MM.1S (cell line): ENCODE results near the gene RAMP1.

Experiments used
- DNase-seq: peaks from one replicate; pipeline ENCODE4 v3.0.0-alpha.2; 2015
- H2AFZ ChIP-seq: fragments of 300-600 bp; sonication (generic); 2 replicates; pipeline ENCODE4 v1.6.0; 2016; ENCODE audit warnings: antibody characterized with exemption, low read length
- H3F3A ChIP-seq: fragments of 300-600 bp; sonication (generic); 2 replicates; pipeline ENCODE4 v1.6.1; 2016; ENCODE audit warnings: mild to moderate bottlenecking, antibody characterized with exemption, low read length, moderate library complexity, mixed read lengths; ENCODE audit not compliant: insufficient read depth
- H3K27ac ChIP-seq: fragments of 300-600 bp; sonication (generic); 2 replicates; pipeline ENCODE4 v1.5.1; 2016; ENCODE audit warnings: mild to moderate bottlenecking, low read length
- H3K27me3 ChIP-seq: fragments of 300-600 bp; sonication (generic); replicated peaks from 2 replicates; pipeline ENCODE4 v1.6.0; 2016; ENCODE audit warnings: low read length; ENCODE audit not compliant: insufficient read depth
- H3K36me3 ChIP-seq: fragments of 300-600 bp; sonication (generic); replicated peaks from 2 replicates; pipeline ENCODE4 v1.6.1; 2016; ENCODE audit warnings: mild to moderate bottlenecking, low read length, mixed read lengths; ENCODE audit not compliant: insufficient read depth
- H3K4me1 ChIP-seq: fragments of 300-600 bp; sonication (generic); 2 replicates; pipeline ENCODE4 v1.6.1; 2016; ENCODE audit warnings: low read length, mixed read lengths
- H3K4me2 ChIP-seq: fragments of 300-600 bp; sonication (generic); 2 replicates; pipeline ENCODE4 v1.6.0; 2016; ENCODE audit warnings: low read depth, low read length
- H3K4me3 ChIP-seq: fragments of 300-600 bp; sonication (generic); 2 replicates; pipeline ENCODE4 v1.5.1; 2016; ENCODE audit warnings: low read length, mixed read lengths
- H3K79me2 ChIP-seq: fragments of 300-600 bp; sonication (generic); 2 replicates; pipeline ENCODE4 v1.6.1; 2016; ENCODE audit warnings: mixed run types, low read length, mixed read lengths
- H3K9ac ChIP-seq: fragments of 300-600 bp; sonication (generic); 2 replicates; pipeline ENCODE4 v1.6.1; 2016; ENCODE audit warnings: low read length, mixed read lengths
- H3K9me2 ChIP-seq: fragments of 300-600 bp; sonication (generic); replicated peaks from 2 replicates; pipeline ENCODE4 v1.6.1; 2016; ENCODE audit warnings: mild to moderate bottlenecking, low read length, mixed read lengths; ENCODE audit not compliant: insufficient read depth
- H3K9me3 ChIP-seq: fragments of 300-600 bp; sonication (generic); replicated peaks from 2 replicates; pipeline ENCODE4 v1.6.1; 2016; ENCODE audit warnings: mild to moderate bottlenecking, low read length, mixed read lengths; ENCODE audit not compliant: insufficient read depth
- H4K20me1 ChIP-seq: fragments of 300-600 bp; sonication (generic); 2 replicates; pipeline ENCODE4 v1.6.1; 2016; ENCODE audit warnings: mild to moderate bottlenecking, low read length, moderate library complexity, mixed read lengths; ENCODE audit not compliant: insufficient read depth
- CTCF ChIP-seq: fragments of 300-600 bp; sonication (generic); IDR thresholded peaks from 2 replicates; pipeline ENCODE4 v1.5.1; 2016; ENCODE audit warnings: antibody characterized with exemption, low read length, mixed read lengths
- EZH2 ChIP-seq: fragments of 300-600 bp; sonication (generic); optimal IDR thresholded peaks from 2 replicates; pipeline ENCODE3; 2017; ENCODE audit warnings: low read depth, mild to moderate bottlenecking, antibody characterized with exemption, low read length, mixed read lengths
- EZH2phosphoT487 ChIP-seq: fragments of 300-600 bp; sonication (generic); IDR thresholded peaks from 2 replicates; pipeline ENCODE4 v1.6.1; 2018; ENCODE audit warnings: antibody characterized with exemption, low read length

Gene RAMP1

DNA sequence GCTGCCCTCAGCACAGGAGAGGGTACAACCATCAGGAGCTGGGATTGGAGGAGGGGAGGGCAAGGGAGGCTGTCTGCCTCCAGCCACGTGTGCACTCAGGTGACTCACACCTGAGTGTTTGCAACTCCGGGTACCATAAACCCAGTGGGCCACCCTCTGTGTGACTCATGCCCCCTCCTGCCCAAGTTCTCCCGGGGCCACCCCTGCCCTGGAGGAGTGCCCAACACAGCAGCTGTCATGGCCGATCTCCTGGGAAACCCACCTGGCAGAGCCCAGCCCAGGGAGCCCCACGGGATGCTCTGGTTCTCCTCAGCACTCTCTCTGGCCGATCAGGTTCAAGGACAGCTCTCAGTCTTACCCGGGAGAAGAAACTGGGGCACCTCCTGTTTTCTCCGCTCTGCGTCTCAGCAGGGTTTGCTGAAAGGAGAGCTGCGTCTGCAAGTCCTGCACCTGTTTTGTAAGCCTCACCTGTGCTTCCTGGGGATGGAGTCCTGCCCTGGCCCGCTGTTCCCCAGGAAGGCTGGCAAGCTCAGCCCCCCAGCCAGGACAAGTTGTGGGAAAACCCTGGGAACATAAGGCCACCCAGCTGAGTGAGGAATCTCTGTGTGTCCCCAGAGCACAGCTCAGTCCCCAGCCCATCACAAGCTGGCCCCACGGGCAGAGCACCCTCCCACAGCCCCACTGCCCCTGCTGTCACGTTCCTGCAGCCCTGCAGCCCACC lies 63.4 kb downstream of the RAMP1 start:
- H3K9ac ChIP-seq, result peak overlapping the region; percentile 47; the same call in 1 of the 2 replicates
- peak overlapping the region; percentile 76 for H2AFZ ChIP-seq
- no peak for TF ChIP-seq EZH2phosphoT487
- no peak for TF ChIP-seq CTCF
- TF ChIP-seq EZH2, result no peak
- H3F3A ChIP-seq, result peaks cover 20% of the 10 kb centered on the region
- no peaks in the 10 kb centered on the region for H3K9me2 ChIP-seq
- peak overlapping the region; percentile 49 for H3K4me3 ChIP-seq
- no peaks in the 10 kb centered on the region for H3K79me2 ChIP-seq
- H3K36me3 ChIP-seq, result no peaks in the 10 kb centered on the region
- H3K4me1 ChIP-seq, result peaks cover 22% of the 10 kb centered on the region
- H3K27ac ChIP-seq, result peak overlapping the region; percentile 21; the same call in 1 of the 2 replicates
- no peaks in the 10 kb centered on the region for H4K20me1 ChIP-seq
- peak overlapping the region; percentile 91 for H3K4me2 ChIP-seq
- no peak for DNase-seq
- H3K9me3 ChIP-seq, result no peaks in the 10 kb centered on the region
- H3K27me3 ChIP-seq, result no peaks in the 10 kb centered on the region

- TF ChIP-seq EZH2 (no peak), CTCF (peak; percentile 86)
- Histone ChIP-seq H3K4me3 (peak overlapping the region; percentile 49), H3K79me2 (no peaks in the 10 kb centered on the region), H3K4me1 (peaks cover 22% of the 10 kb centered on the region), H3K9me3 (no peaks in the 10 kb centered on the region), H3K4me2 (peak overlapping the region; percentile 91), H3K27ac (peak overlapping the region; percentile 21; the same call in 1 of the 2 replicates), H4K20me1 (no peaks in the 10 kb centered on the region), H3F3A (peaks cover 20% of the 10 kb centered on the region), H3K9ac (peak overlapping the region; percentile 47; the same call in 1 of the 2 replicates), H3K9me2 (no peaks in the 10 kb centered on the region), H2AFZ (peak overlapping the region; percentile 76), H3K36me3 (no peaks in the 10 kb centered on the region), H3K27me3 (no peaks in the 10 kb centered on the region)
- DNase-seq, result peak; percentile 74
These were observed 64.2 kb downstream of the RAMP1 start for GRCh38 chr2:237923481-237924163.

DNA sequence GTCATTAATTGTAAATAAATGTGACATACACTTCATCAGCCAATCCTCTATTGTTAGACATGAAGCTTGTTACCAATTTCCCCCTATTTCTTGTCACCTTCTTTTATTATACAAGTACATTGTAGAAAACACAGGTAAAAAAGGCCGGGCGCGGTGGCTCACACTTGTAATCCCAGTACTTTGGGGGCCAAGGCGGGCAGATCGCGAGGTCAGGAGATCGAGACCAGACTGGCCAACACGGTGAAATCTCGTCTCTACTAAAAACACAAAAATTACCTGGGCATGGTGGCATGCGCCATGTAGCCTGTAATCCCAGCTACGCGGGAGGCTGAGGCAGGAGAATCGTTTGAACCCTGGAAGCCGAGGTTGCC lies 64.7 kb downstream of the RAMP1 start:
- Histone ChIP-seq H3K36me3 (no peaks in the 10 kb centered on the region), H2AFZ (peak overlapping the region; percentile 65; the same call in 1 of the 2 replicates), H3K9ac (no peak overlapping the region), H3K27me3 (no peaks in the 10 kb centered on the region), H4K20me1 (no peaks in the 10 kb centered on the region), H3K4me3 (no peak overlapping the region), H3K4me1 (peaks cover 22% of the 10 kb centered on the region), H3K9me3 (no peaks in the 10 kb centered on the region), H3K27ac (no peak overlapping the region), H3F3A (peaks cover 20% of the 10 kb centered on the region), H3K79me2 (no peaks in the 10 kb centered on the region), H3K4me2 (peak overlapping the region; percentile 91), H3K9me2 (no peaks in the 10 kb centered on the region)
- no peak for TF ChIP-seq EZH2
- no peak for TF ChIP-seq EZH2phosphoT487
- no peak for TF ChIP-seq CTCF
- DNase-seq, result no peak
